NCI-H128 (cell line): ENCODE measurements around the gene DCAKD.

ENCODE experiments used
- DNase-seq: peaks from one replicate; lab custom pipeline; 2025; ENCODE audit not compliant: unreplicated experiment; lab: John Stamatoyannopoulos, UW

The DCAKD gene

DNA sequence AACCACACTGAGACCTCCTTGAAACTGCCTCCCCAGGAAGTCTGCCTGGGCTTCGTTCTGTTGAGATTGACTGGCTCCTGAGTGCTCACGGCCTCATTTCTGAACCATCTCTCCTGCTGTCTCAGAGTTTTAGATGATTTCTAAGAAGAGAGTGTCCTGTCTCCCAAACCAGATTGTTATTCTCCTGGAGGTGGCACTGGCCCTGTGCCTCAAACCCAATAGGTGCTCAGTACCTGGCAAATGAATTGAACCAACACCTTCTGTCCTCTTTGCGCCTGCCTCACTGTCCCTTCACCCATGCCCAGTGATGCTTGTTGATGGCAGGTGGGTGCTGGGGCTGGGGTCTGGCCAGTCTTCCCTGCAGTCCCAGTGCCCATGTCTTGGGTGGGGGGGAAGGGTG, 47.0 kb downstream of the DCAKD start:
- no peak for DNase-seq

DNA sequence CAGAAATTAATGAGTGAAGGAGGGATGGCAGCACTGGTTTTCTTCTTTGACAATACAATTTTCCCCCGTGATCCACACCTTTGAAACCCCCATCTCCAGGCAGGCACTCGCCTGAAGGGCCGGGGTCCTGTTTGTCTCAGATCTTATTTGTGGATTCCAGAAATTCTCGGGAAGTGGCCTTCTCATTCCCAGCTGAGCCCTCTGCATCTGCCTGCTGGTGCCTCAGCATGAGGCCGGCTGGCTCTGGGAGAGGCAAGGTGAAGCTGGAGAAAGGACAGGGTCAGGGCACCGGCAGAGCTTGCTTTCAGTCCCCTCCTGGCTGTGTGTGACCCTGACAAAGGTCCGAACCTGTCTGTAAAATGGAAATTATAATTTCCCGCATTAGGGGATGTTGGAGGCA, 47.6 kb downstream of the DCAKD start:
- DNase-seq, result no peak

GRCh38 chr17:45001310-45001709, 50.1 kb downstream of the DCAKD start:
- DNase-seq, result no peak

DNA sequence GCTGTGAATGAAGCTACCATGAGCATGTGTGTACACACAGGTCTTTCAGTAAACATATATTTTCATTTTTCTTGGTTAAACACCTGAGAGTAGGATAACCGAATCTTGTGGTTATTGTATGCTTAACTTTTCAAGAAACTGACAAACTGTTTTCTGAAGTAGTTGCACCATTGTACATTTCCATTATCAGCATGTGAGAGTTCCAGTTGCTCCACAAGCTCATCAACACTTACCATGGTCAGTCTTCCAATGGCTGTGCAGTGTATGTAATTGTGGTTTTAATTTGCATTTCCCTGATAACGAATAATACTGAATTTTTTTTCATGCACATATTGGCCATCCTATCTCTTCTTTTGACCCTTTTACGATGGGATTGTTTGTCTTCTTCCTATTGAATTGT, 52.0 kb downstream of the DCAKD start:
- no peak for DNase-seq

- no peak for DNase-seq
These were observed 52.8 kb downstream of the DCAKD start for GRCh38 chr17:44998646-44999045.

GRCh38 chr17:44997733-44998520, 53.5 kb downstream of the DCAKD start:
- DNase-seq, result no peak

DNA sequence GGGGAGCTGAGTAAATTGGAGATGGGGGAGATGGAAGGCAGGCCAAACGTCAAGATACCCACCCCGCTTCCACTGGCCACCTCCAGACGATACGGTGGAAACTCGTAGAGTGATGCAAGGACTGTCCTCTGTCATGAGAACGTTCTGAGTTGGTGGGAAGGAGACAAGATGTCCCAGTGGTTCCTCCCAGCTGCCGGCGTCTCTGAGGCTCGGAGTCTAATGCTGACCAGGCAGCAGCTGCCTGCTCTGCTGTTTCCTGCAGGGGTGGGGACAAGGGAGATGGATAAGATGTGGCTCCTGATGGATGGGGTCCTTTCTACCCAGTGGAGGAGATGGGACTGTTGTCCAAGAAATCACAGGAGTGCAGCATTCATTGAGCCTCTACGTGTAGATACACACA, 55.1 kb downstream of the DCAKD start:
- no peak for DNase-seq

- no peak for DNase-seq
These were observed 55.9 kb downstream of the DCAKD start for GRCh38 chr17:44995436-44996001.

- DNase-seq, result no peak
These were observed 59.0 kb downstream of the DCAKD start for GRCh38 chr17:44992242-44992939.

GRCh38 chr17:44990994-44991393, 60.4 kb downstream of the DCAKD start:
- no peak for DNase-seq

DNA sequence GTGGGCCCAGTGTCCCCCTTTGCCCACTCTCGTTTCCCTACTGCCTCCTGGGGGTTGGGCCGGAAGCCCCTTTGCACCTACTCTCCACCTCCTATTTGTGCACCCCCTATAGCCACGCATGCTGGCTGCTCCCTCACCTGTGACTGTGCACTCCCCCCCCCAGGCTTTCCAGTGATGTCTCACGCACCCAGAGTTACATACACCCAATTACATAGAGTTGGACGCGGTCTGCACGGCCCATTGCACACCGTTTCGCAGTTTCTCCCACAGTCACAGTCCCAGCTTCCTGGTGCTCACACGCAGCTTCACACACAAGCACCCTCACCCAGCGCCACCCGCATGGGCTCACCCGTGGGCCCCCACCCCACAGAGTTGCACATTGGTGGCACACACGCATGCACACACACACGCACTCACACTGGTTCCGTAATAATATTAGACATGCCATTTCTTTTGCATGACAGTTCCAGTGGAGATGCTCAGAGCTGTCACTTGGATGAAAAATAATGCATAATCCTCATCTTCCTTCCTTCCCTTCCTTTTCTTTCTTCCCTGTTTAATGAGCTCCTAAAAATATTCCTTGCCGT, 61.8 kb downstream of the DCAKD start:
- DNase-seq, result no peak

- no peak for DNase-seq
These were observed 63.1 kb downstream of the DCAKD start for GRCh38 chr17:44988044-44988942.

DNA sequence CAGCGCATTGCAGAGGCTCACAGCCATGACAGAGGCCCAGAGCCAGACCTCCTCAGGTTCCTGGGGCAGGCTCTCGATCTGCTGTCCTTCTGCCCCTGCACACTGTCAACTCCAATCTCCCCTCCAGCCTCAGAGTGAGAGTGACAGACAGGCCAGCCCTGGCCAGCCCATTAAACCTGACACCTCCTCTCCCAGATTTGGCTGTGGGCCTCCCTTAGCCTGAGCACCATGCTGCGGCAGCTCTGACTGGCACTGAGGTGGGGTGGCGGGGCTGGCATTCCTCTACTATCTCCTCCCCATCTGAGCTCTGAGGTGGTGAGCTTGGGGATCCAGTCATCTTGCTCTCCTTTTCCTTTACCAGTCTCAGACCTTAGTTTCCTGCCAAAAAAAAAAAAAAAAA, 67.9 kb downstream of the DCAKD start:
- no peak for DNase-seq

DNA sequence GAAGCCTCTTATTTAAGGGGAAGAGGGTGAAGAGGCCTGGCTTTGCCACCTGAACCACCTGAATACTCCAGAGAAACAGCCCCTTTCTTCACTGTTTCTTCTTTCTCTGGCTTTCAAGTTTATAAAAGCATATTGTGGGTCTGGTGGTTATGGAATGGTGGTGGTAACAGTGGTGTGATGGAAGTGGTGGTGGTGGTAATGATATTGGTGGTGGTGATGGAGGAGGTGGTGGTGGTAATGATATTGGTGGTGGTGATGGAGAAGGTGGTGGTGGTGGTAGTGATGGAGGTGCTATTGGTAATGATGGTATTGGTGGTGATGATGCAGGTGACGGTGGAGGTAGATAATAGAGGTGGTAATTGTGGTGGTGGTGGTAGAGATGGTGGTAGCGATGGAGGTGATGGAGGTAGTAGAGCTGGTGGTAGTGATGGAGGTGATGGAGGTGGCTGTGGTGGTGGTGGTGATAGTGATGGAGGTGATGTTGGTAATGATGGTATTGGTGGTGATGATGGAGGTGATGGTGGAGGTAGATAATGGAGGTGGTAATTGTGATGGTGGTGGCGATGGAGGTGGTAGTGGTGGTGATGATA, 69.2 kb downstream of the DCAKD start:
- DNase-seq, result no peak

GRCh38 chr17:44981221-44981968, 70.0 kb downstream of the DCAKD start:
- no peak for DNase-seq

GRCh38 chr17:44979426-44979995, 71.9 kb downstream of the DCAKD start:
- DNase-seq, result no peak

DNA sequence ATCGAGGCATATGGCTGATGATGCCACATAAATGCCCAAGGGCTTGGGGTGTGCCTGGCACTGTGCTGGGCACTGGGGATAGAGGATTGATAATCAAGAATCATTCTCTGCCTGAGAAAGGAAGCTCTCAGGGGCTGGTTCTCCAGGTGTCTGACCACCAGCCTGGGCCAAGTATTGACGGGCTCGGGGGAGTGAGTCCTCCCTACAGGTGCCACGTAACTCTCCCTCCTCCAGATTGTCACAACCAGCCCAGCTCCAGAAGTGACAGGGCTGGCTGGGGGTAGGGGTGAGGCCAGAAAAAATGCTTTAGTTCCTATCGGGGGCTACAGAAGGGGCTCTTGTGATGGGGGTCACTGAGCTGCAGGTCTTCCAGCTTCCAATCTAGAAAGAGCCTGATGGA, 72.6 kb downstream of the DCAKD start:
- DNase-seq, result no peak

DNA sequence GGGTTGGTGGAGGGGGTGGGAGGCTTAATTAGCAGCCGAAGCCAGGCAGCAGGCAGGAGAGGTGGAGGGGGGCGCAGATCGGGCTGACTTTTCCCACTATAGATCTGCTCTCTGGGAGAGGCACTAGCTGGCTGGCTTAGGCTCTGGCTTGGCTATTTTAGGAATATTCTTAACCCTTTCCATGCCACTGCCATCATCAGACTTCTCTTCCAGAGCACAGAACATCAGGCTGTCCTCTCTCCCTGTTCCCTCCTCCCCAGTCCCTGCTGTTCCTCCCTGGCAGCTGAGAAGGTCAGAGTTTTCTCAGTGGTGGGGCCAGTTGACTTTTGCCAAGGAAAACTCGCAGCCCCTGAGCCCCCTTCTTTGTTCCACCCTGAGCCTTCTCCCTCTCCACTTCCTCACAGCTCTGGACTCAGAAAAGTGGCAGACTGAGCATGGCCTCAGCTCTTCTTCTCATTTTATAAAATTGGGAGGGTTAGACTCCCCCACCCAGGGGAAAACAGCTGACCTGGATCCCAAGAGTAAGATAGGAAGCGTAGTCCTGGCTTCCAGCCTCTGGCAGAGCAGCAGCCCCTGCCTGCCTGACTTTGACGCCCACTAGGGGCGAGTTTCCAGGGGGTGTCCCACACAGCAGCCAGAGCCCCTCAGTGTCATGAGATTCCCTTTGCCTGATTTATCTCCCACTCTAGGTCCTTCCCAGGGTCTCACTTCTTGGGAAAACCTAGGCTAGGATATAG, 73.5 kb downstream of the DCAKD start:
- DNase-seq, result no peak

- DNase-seq, result no peak
These were observed 74.4 kb downstream of the DCAKD start for GRCh38 chr17:44977065-44977464.
